MCF 10A (cell line): Measurements from ENCODE around the gene KCNJ1. TPM values are rescaled to one million over a fixed set of nuclear protein-coding genes. Genes with fewer than 3 reads are reported as not detected.

Source experiments
- BruUV-seq: library from RNA; stranded (reverse); fragments of 400-500 nt; replicated peaks from 2 replicates; lab custom pipeline; 2021; lab: Mats Ljungman, UMichigan
- CTCF ChIA-PET: fragments of 300-600 bp; sonication (Branson Sonifier 250); formaldehyde crosslinking; extraction: SDS; loops from one replicate; lab custom pipeline; 2021; ENCODE audit warnings: antibody characterized with exemption, inconsistent platforms; lab: Yijun Ruan, JAX
- POLR2A ChIA-PET: fragments of 300-600, 350-650 bp; sonication (Branson Sonifier 250); formaldehyde crosslinking; extraction: SDS; loops from one replicate; lab custom pipeline; 2020; ENCODE audit warnings: antibody characterized with exemption, inconsistent platforms; lab: Yijun Ruan, JAX
- DNase-seq: peaks from one replicate; pipeline ENCODE4 v3.0.0-alpha.2; 2018; ENCODE audit not compliant: unreplicated experiment
- H3K27ac Mint-ChIP-seq: one replicate; pipeline ENCODE4 v1.8.0; 2022; ENCODE audit warnings: mild to moderate bottlenecking, low read depth, mixed read lengths; ENCODE audit not compliant: unreplicated experiment
- H3K27me3 Mint-ChIP-seq: one replicate; pipeline ENCODE4 v1.8.0; 2022; ENCODE audit warnings: mixed read lengths; ENCODE audit not compliant: insufficient read depth, unreplicated experiment
- H3K36me3 Mint-ChIP-seq: one replicate; pipeline ENCODE4 v1.8.0; 2022; ENCODE audit warnings: mild to moderate bottlenecking, moderate library complexity, mixed read lengths; ENCODE audit not compliant: insufficient read depth, unreplicated experiment
- H3K4me1 Mint-ChIP-seq: one replicate; pipeline ENCODE4 v1.8.0; 2022; ENCODE audit warnings: mixed read lengths; ENCODE audit not compliant: insufficient read depth, unreplicated experiment
- H3K4me3 Mint-ChIP-seq: one replicate; pipeline ENCODE4 v1.8.0; 2022; ENCODE audit warnings: mild to moderate bottlenecking, moderate library complexity, mixed read lengths; ENCODE audit not compliant: unreplicated experiment
- H3K9me3 Mint-ChIP-seq: one replicate; pipeline ENCODE4 v1.8.0; 2022; ENCODE audit warnings: mixed read lengths; ENCODE audit not compliant: unreplicated experiment
- CTCF ChIP-seq: fragments of 200-600 bp; IDR thresholded peaks from one replicate; pipeline ENCODE4 v1.8.0; 2022; ENCODE audit warnings: antibody characterized with exemption, mild to moderate bottlenecking; ENCODE audit not compliant: unreplicated experiment
- intact Hi-C: fragments of 100-400 bp; cut with micrococcal nuclease; formaldehyde crosslinking; loops from 2 replicates; pipeline ENCODE4 v1.14.1; 2022
- total RNA-seq: library from RNA; stranded (reverse); gene quantifications from 2 replicates; pipeline ENCODE4 v1.2.3, GENCODE V29; 2022

Gene KCNJ1
- total RNA-seq, 1 experiment from 2014 or later = not detected

GRCh38 chr11:128891913-128892398 is 24.9 kb upstream of the KCNJ1 start:
- no TSS peak for BruUV-seq
- TF ChIP-seq CTCF = no peak
- Mint-ChIP-seq H3K27ac (no peak overlapping the region), H3K9me3 (no peaks in the 10 kb centered on the region), H3K36me3 (no peaks in the 10 kb centered on the region), H3K4me1 (peaks cover 10% of the 10 kb centered on the region), H3K4me3 (no peak overlapping the region), H3K27me3 (no peaks in the 10 kb centered on the region)
- no peak for DNase-seq
- CTCF ChIA-PET = interaction anchor here (0.5 to 13.1 kb wide), 6 partner anchors 7 to 440 kb away, joined by 3 to 598 read pairs (median 6); partner anchors contain the start of gene TP53AIP1
- intact Hi-C loops = no loop called here
- POLR2A ChIA-PET = interaction anchor here (0.6 to 2.6 kb wide), 4 partner anchors 12 to 55 kb away, joined by 3 to 9 read pairs (median 5); no protein-coding TSS in a partner anchor

GRCh38 chr11:128890543-128891368 is 23.7 kb upstream of the KCNJ1 start, which contains the start of gene KCNJ5:
Gene KCNJ5 (plus strand): TSS chr11:128891356. CDS start chr11:128911274, 19,918 bp downstream.
- peak within 1 kb of the TSS; percentile 57 for H3K4me3 Mint-ChIP-seq
- POLR2A ChIA-PET = interaction anchor here (1.0 to 1.3 kb wide), 5 partner anchors 13 to 74 kb away, joined by 4 to 9 read pairs (median 4); no protein-coding TSS in a partner anchor
- no peak for TF ChIP-seq CTCF
- intact Hi-C loops = no loop called here
- CTCF ChIA-PET = interaction anchor here (0.5 to 13.1 kb wide), 6 partner anchors 12 to 1047 kb away, joined by 3 to 598 read pairs (median 4); partner anchors contain the start of gene TP53AIP1
- peaks cover 15% of the 10 kb centered on the region for H3K4me1 Mint-ChIP-seq
- BruUV-seq = no TSS peak
- no peaks in the 10 kb centered on the region for H3K36me3 Mint-ChIP-seq
- no peaks in the 10 kb centered on the region for H3K27me3 Mint-ChIP-seq
- H3K27ac Mint-ChIP-seq = no peak within 1 kb of the TSS
- H3K9me3 Mint-ChIP-seq = no peaks in the 10 kb centered on the region
- DNase-seq = peak; percentile 47

DNA sequence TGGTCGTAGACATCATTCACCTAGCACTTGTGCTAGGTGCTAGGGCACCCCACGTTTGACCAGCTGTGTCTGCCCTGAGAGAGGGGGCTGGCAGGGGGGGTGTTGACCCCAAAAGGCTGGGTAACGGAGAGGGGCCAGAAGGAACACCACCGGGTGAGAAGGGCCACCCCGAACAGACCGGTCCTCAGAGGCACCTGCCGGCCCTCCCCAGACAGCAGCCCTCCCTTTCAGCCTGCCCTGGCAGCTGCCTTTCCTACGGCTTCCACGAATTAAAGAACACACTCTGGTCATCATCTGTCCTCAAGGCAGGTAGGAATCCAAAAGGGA is 23.1 kb upstream of the KCNJ1 start:
- H3K4me3 Mint-ChIP-seq = peak overlapping the region; percentile 57
- no peaks in the 10 kb centered on the region for H3K36me3 Mint-ChIP-seq
- H3K4me1 Mint-ChIP-seq = peaks cover 15% of the 10 kb centered on the region
- DNase-seq = no peak
- no peak for TF ChIP-seq CTCF
- CTCF ChIA-PET = interaction anchor here (0.6 to 13.1 kb wide), 5 partner anchors 13 to 1047 kb away, joined by 3 to 598 read pairs (median 5); partner anchors contain the start of gene TP53AIP1
- H3K9me3 Mint-ChIP-seq = no peaks in the 10 kb centered on the region
- POLR2A ChIA-PET = interaction anchor here (1.0 to 1.3 kb wide), 5 partner anchors 13 to 74 kb away, joined by 4 to 9 read pairs (median 4); no protein-coding TSS in a partner anchor
- H3K27me3 Mint-ChIP-seq = no peaks in the 10 kb centered on the region
- no peak overlapping the region for H3K27ac Mint-ChIP-seq
- intact Hi-C loops = no loop called here
- no TSS peak for BruUV-seq
